ENCODE results near the gene MSMB.

DNA sequence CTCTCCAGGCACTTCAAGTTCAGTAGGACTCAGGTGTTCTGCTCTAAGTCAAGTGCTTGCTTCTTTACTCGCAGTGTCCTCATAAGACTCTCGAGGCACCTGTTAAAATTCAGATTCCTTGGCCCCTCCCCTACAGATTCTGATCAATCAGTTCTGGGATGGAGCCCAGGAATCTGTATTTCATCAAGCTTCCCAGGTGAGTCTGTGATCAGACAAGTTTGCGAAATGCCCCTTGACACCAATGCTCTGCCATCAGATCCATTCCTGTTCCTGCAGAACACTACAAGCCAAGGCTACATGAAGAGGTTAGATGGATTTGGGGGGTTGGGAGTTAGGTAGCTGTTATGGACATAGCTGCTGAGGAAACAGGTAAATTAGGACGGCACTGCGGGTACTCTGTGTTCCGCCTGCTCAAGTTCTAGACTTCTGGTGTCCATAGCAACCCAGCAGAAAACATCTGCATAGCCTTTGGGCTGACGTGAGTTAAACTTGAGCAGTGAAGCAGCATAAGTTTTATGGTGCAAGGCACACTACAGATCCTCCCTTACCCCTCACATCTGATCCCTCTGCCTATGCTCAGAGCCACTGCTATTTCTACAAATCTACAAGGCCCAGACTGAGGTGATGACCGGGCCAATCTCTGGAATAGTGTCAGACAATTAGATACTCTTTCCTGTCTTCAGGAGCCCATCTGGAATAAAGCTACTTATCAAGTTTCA lies 8.8 kb downstream of the MSMB start:
- TF ChIP-seq, protein P1, sequence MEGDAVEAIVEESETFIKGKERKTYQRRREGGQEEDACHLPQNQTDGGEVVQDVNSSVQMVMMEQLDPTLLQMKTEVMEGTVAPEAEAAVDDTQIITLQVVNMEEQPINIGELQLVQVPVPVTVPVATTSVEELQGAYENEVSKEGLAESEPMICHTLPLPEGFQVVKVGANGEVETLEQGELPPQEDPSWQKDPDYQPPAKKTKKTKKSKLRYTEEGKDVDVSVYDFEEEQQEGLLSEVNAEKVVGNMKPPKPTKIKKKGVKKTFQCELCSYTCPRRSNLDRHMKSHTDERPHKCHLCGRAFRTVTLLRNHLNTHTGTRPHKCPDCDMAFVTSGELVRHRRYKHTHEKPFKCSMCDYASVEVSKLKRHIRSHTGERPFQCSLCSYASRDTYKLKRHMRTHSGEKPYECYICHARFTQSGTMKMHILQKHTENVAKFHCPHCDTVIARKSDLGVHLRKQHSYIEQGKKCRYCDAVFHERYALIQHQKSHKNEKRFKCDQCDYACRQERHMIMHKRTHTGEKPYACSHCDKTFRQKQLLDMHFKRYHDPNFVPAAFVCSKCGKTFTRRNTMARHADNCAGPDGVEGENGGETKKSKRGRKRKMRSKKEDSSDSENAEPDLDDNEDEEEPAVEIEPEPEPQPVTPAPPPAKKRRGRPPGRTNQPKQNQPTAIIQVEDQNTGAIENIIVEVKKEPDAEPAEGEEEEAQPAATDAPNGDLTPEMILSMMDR (IDR thresholded peaks at IDR 0.05): no peak
- TF ChIP-seq POLR2A (IDR thresholded peaks at IDR 0.05): no peak
- TF ChIP-seq POLR2AphosphoS5 (IDR thresholded peaks at IDR 0.05): no peak
- TF ChIP-seq EP300 (IDR thresholded peaks at IDR 0.05): no peak

Data from suprapubic skin (tissue), 4 donors.